MM.1S (cell line): ENCODE data around the gene SDCCAG8.

Experiments
- DNase-seq: peaks from one replicate; pipeline ENCODE4 v3.0.0-alpha.2; 2015
- H2AFZ ChIP-seq: fragments of 300-600 bp; sonication (generic); 2 replicates; pipeline ENCODE4 v1.6.0; 2016; ENCODE audit warnings: antibody characterized with exemption, low read length
- H3F3A ChIP-seq: fragments of 300-600 bp; sonication (generic); 2 replicates; pipeline ENCODE4 v1.6.1; 2016; ENCODE audit warnings: mild to moderate bottlenecking, antibody characterized with exemption, low read length, moderate library complexity, mixed read lengths; ENCODE audit not compliant: insufficient read depth
- H3K27ac ChIP-seq: fragments of 300-600 bp; sonication (generic); 2 replicates; pipeline ENCODE4 v1.5.1; 2016; ENCODE audit warnings: mild to moderate bottlenecking, low read length
- H3K27me3 ChIP-seq: fragments of 300-600 bp; sonication (generic); replicated peaks from 2 replicates; pipeline ENCODE4 v1.6.0; 2016; ENCODE audit warnings: low read length; ENCODE audit not compliant: insufficient read depth
- H3K36me3 ChIP-seq: fragments of 300-600 bp; sonication (generic); replicated peaks from 2 replicates; pipeline ENCODE4 v1.6.1; 2016; ENCODE audit warnings: mild to moderate bottlenecking, low read length, mixed read lengths; ENCODE audit not compliant: insufficient read depth
- H3K4me1 ChIP-seq: fragments of 300-600 bp; sonication (generic); 2 replicates; pipeline ENCODE4 v1.6.1; 2016; ENCODE audit warnings: low read length, mixed read lengths
- H3K4me2 ChIP-seq: fragments of 300-600 bp; sonication (generic); 2 replicates; pipeline ENCODE4 v1.6.0; 2016; ENCODE audit warnings: low read depth, low read length
- H3K4me3 ChIP-seq: fragments of 300-600 bp; sonication (generic); 2 replicates; pipeline ENCODE4 v1.5.1; 2016; ENCODE audit warnings: low read length, mixed read lengths
- H3K79me2 ChIP-seq: fragments of 300-600 bp; sonication (generic); 2 replicates; pipeline ENCODE4 v1.6.1; 2016; ENCODE audit warnings: mixed run types, low read length, mixed read lengths
- H3K9ac ChIP-seq: fragments of 300-600 bp; sonication (generic); 2 replicates; pipeline ENCODE4 v1.6.1; 2016; ENCODE audit warnings: low read length, mixed read lengths
- H3K9me2 ChIP-seq: fragments of 300-600 bp; sonication (generic); replicated peaks from 2 replicates; pipeline ENCODE4 v1.6.1; 2016; ENCODE audit warnings: mild to moderate bottlenecking, low read length, mixed read lengths; ENCODE audit not compliant: insufficient read depth
- H3K9me3 ChIP-seq: fragments of 300-600 bp; sonication (generic); replicated peaks from 2 replicates; pipeline ENCODE4 v1.6.1; 2016; ENCODE audit warnings: mild to moderate bottlenecking, low read length, mixed read lengths; ENCODE audit not compliant: insufficient read depth
- H4K20me1 ChIP-seq: fragments of 300-600 bp; sonication (generic); 2 replicates; pipeline ENCODE4 v1.6.1; 2016; ENCODE audit warnings: mild to moderate bottlenecking, low read length, moderate library complexity, mixed read lengths; ENCODE audit not compliant: insufficient read depth
- CTCF ChIP-seq: fragments of 300-600 bp; sonication (generic); IDR thresholded peaks from 2 replicates; pipeline ENCODE4 v1.5.1; 2016; ENCODE audit warnings: antibody characterized with exemption, low read length, mixed read lengths
- EZH2 ChIP-seq: fragments of 300-600 bp; sonication (generic); optimal IDR thresholded peaks from 2 replicates; pipeline ENCODE3; 2017; ENCODE audit warnings: low read depth, mild to moderate bottlenecking, antibody characterized with exemption, low read length, mixed read lengths
- EZH2phosphoT487 ChIP-seq: fragments of 300-600 bp; sonication (generic); IDR thresholded peaks from 2 replicates; pipeline ENCODE4 v1.6.1; 2018; ENCODE audit warnings: antibody characterized with exemption, low read length

Gene SDCCAG8

GRCh38 chr1:243288062-243288461 lies 32.2 kb downstream of the SDCCAG8 start:
- no peaks in the 10 kb centered on the region for H3K36me3 ChIP-seq
- no peaks in the 10 kb centered on the region for H3K9me2 ChIP-seq
- no peaks in the 10 kb centered on the region for H4K20me1 ChIP-seq
- DNase-seq, result no peak
- TF ChIP-seq EZH2 (no peak), CTCF (no peak), EZH2phosphoT487 (no peak)
- H2AFZ ChIP-seq, result no peak overlapping the region
- no peak overlapping the region for H3K4me3 ChIP-seq
- no peaks in the 10 kb centered on the region for H3K9me3 ChIP-seq
- no peaks in the 10 kb centered on the region for H3K79me2 ChIP-seq
- no peak overlapping the region for H3K27ac ChIP-seq
- H3K27me3 ChIP-seq, result no peaks in the 10 kb centered on the region
- H3K9ac ChIP-seq, result no peak overlapping the region
- no peaks in the 10 kb centered on the region for H3F3A ChIP-seq
- no peak overlapping the region for H3K4me2 ChIP-seq
- no peaks in the 10 kb centered on the region for H3K4me1 ChIP-seq

- H4K20me1 ChIP-seq, result no peaks in the 10 kb centered on the region
- H3K9me2 ChIP-seq, result no peaks in the 10 kb centered on the region
- no peaks in the 10 kb centered on the region for H3K9me3 ChIP-seq
- H2AFZ ChIP-seq, result no peak overlapping the region
- DNase-seq, result no peak
- TF ChIP-seq EZH2phosphoT487 (no peak), CTCF (no peak), EZH2 (no peak)
- no peak overlapping the region for H3K4me2 ChIP-seq
- no peaks in the 10 kb centered on the region for H3K36me3 ChIP-seq
- no peaks in the 10 kb centered on the region for H3K79me2 ChIP-seq
- H3K27me3 ChIP-seq, result no peaks in the 10 kb centered on the region
- no peaks in the 10 kb centered on the region for H3F3A ChIP-seq
- H3K27ac ChIP-seq, result no peak overlapping the region
- H3K4me3 ChIP-seq, result no peak overlapping the region
- H3K9ac ChIP-seq, result no peak overlapping the region
- H3K4me1 ChIP-seq, result no peaks in the 10 kb centered on the region
Measured at GRCh38 chr1:243291292-243291691, 35.5 kb downstream of the SDCCAG8 start.

- Histone ChIP-seq H3K79me2 (no peaks in the 10 kb centered on the region), H3K4me3 (no peak overlapping the region), H2AFZ (no peak overlapping the region), H3K9me2 (no peaks in the 10 kb centered on the region), H3K36me3 (no peaks in the 10 kb centered on the region), H3K27ac (no peak overlapping the region), H3K4me1 (no peaks in the 10 kb centered on the region), H3K4me2 (no peak overlapping the region), H3F3A (no peaks in the 10 kb centered on the region), H3K9me3 (no peaks in the 10 kb centered on the region), H3K27me3 (no peaks in the 10 kb centered on the region), H3K9ac (no peak overlapping the region), H4K20me1 (no peaks in the 10 kb centered on the region)
- DNase-seq, result no peak
- TF ChIP-seq CTCF, result no peak
- no peak for TF ChIP-seq EZH2phosphoT487
- no peak for TF ChIP-seq EZH2
Measured at GRCh38 chr1:243292117-243292516, 36.3 kb downstream of the SDCCAG8 start.
